K562 (cell line): ENCODE data around the gene KIF9.
"Not testable (repeated sequence)": the region's sequence is repeated elsewhere in the genome, so short reads cannot be mapped to it uniquely, and the experiment has no call there.

ENCODE experiments used
- ELF4 ChIP-seq: fragments of 450-650 bp; formaldehyde crosslinking; IDR thresholded peaks from 2 replicates; pipeline ENCODE4 v1.4.0; 2022; ENCODE audit warnings: missing genetic modification characterization
- EZH2 ChIP-seq: IDR thresholded peaks from 2 replicates; pipeline ENCODE4 v1.6.1; 2012; ENCODE audit warnings: low read depth, mild to moderate bottlenecking, inconsistent platforms, low read length, borderline replicate concordance
- PKNOX1 ChIP-seq: fragments of 450-650 bp; IDR thresholded peaks from 2 replicates; pipeline ENCODE4 v1.6.1; 2016
- POLR2A ChIP-seq: fragments of 450-650 bp; conservative IDR thresholded peaks from 2 replicates; pipeline ENCODE4 v1.6.1; 2016
- ZC3H4 ChIP-seq: sonication (generic); formaldehyde crosslinking; IDR thresholded peaks from 2 replicates; pipeline ENCODE4 v1.9.0; 2021; ENCODE audit warnings: missing genetic modification reagents, borderline replicate concordance

- not testable (repeated sequence) for TF ChIP-seq ZC3H4; ELF4 (CRISPR knock-in tag); EZH2; PKNOX1; POLR2A
Measured at GRCh38 chr3:47181685-47182084, 100.9 kb downstream of the KIF9 start.
